Heart right ventricle (tissue), 16 donors: ENCODE data around the gene NAGPA. TPM values are rescaled to one million over a fixed set of nuclear protein-coding genes. Genes with fewer than 3 reads are reported as not detected.

Experiments
- ATAC-seq, 8 donors: fragments of 200-7000 bp; cut with Tn5 transposase; one replicate each; pipeline ENCODE4 v1.9.1; 2020; ENCODE audit warnings: mild to moderate bottlenecking in 8 of 8, moderate library complexity in 8 of 8, moderate number of reproducible peaks in 1 of 8
- DNase-seq, 2 donors: peaks; one replicate each; pipeline ENCODE4 v3.0.0-alpha.2; 2020
- H3K27ac ChIP-seq, 10 donors: fragments of 200-600 bp; sonication (generic) in 2 of 10; one replicate each; pipeline versions ENCODE4 v1.5.0 to v1.8.0; 2020 to 2022; ENCODE audit warnings: mild to moderate bottlenecking in 3 of 10
- H3K27me3 ChIP-seq, 7 donors: fragments of 200-600 bp; one replicate each; pipeline ENCODE4 v1.8.0; 2021 to 2022; ENCODE audit warnings: mild to moderate bottlenecking in 2 of 7
- H3K36me3 ChIP-seq, 9 donors: fragments of 200-600 bp; sonication (generic) in 1 of 9; one replicate each; pipeline versions ENCODE4 v1.5.0 to v1.8.0; 2020 to 2022; ENCODE audit warnings: mild to moderate bottlenecking in 2 of 9
- H3K4me1 ChIP-seq, 9 donors: fragments of 200-600 bp; sonication (generic) in 1 of 9; one replicate each; pipeline versions ENCODE4 v1.5.0 to v1.8.0; 2020 to 2022; ENCODE audit warnings: mild to moderate bottlenecking in 4 of 9
- H3K4me3 ChIP-seq, 10 donors: fragments of 200-600 bp; sonication (generic) in 2 of 10; one replicate each; pipeline versions ENCODE4 v1.5.0 to v1.8.0; 2020 to 2022; ENCODE audit warnings: mild to moderate bottlenecking in 7 of 10, moderate library complexity in 2 of 10
- H3K9me3 ChIP-seq, 11 donors: fragments of 200-600 bp in 10 of 11; sonication (generic) in 2 of 11; one replicate each; pipeline versions ENCODE4 v1.5.0 to v1.8.0; 2013 to 2022; ENCODE audit warnings: mild to moderate bottlenecking in 2 of 11, control low read depth in 1 of 11, moderate library complexity in 1 of 11
- WGBS, 2 donors: extraction: QIAGEN DNeasy Blood & Tissue Kit; methylation state at CpG; one replicate each; pipeline ENCODE4 v1.1.7; 2013; ENCODE audit warnings: inconsistent platforms in 1 of 2; 5-methylcytosine and 5-hydroxymethylcytosine counted together
- intact Hi-C, 10 donors: fragments of 100-400 bp; cut with DNase I; formaldehyde crosslinking; loops; one replicate each; pipeline versions ENCODE4 v1.11.1 to v1.14.2; 2022
- polyA plus RNA-seq, 2 donors: library from polyadenylated mRNA; stranded (reverse); fragments of 200-250 nt; gene quantifications; one replicate each; pipeline ENCODE4 v1.2.3, GENCODE V29; 2013
- total RNA-seq, 10 donors: library from RNA; stranded (reverse); fragmentation: NEBNext Ultra II Directional in 3 of 10; extraction: Animal tissue kit (Norgen Biotek cat#: 25700) in 3 of 10; gene quantifications; one replicate each; pipeline versions ENCODE4 v1.2.1 to v1.2.4, GENCODE V29; 2021 to 2023
- TF ChIP-seq, protein P1 (sequence below), 9 donors: fragments of 200-600 bp; sonication (generic) in 2 of 9; IDR thresholded peaks; one replicate each; pipeline versions ENCODE4 v1.5.0 to v1.8.0; 2021 to 2022; ENCODE audit warnings: antibody characterized with exemption in 9 of 9, mild to moderate bottlenecking in 5 of 9, moderate library complexity in 1 of 9
- donor health status: Arrhythmogenic right ventricular cardiomyopathy.
- donor health status: ischemic (EF 13 %, LVEDD 7.1; RV severe dilation, severe dysfunction).
- donor health status: healthy with polysubstance abuse.
- donor health status: DM: no; HTN: yes; CAD: no.
- donor health status: DM: no; HTN: no; CAD: no.
- donor health status: ischemic (EF 25% LVEDD 6.9; RV normal size, moderate dysfunction).
- donor health status: ischemic (EF 25% LVEDD 5.7; RV mildly dilated, moderate dysfunction).
- donor health status: healthy.
- donor health status: DM: yes; HTN: yes; CAD: no.
- donor health status: Ischemic cardiomyopathy.
- donor health status: ischemic (EF 35%, LVEDD 5.7; RV mildly dilated, moderate dysfunction).
- donor health status: nonischemic (EF 11% LVEDD 7.7; RV severe dilation, severe dysfunction).
- donor health status: DM: yes; HTN: yes; CAD: no.
- donor health status: PGD.
- donor health status: ischemic (EF 29% LVEDD 5.4; RV normal size, mild dysfunction).
- donor health status: nonischemic (EF 23%, LVEDD 6.1; RV moderate dilation, normal function).

The NAGPA gene
- total and polyA plus RNA-seq, 12 donors, result 4.7 to 11.0 (median 6.7) TPM

DNA sequence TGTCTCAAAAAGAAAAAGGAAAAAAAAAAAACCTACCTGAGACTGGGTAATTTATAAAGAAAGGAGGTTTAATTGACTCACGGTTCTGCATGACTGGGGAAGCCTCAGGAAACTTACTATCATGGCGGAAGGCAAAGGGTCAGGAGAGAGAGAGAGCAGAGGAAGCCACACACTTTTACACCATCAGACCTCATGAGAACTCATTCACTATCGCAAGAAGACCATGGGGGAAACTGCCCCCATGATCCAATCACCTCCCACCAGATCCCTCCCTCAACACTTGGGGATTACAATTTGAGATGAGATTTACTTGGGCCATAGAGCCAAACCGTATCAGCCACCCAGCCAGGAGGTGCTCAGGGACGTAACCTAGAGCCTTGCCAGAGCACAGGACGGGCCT lies 20.8 kb downstream of the NAGPA start:
- 72 to 77% methylated on average over 6 of the region's 6 CpGs for WGBS, 2 donors
- H3K27ac ChIP-seq, result no peak overlapping the region
- no peak for ATAC-seq
- intact Hi-C loops, result no loop called here
- no peaks in the 10 kb centered on the region for H3K9me3 ChIP-seq
- peaks cover 0 to 8% (median 0%) of the 10 kb centered on the region in 9 donors for H3K36me3 ChIP-seq
- peaks cover 0 to 7% (median 0%) of the 10 kb centered on the region in 7 donors for H3K27me3 ChIP-seq
- H3K4me1 ChIP-seq, result peaks cover 0 to 4% (median 0%) of the 10 kb centered on the region in 9 donors
- DNase-seq, result no peak
- TF ChIP-seq, protein P1, sequence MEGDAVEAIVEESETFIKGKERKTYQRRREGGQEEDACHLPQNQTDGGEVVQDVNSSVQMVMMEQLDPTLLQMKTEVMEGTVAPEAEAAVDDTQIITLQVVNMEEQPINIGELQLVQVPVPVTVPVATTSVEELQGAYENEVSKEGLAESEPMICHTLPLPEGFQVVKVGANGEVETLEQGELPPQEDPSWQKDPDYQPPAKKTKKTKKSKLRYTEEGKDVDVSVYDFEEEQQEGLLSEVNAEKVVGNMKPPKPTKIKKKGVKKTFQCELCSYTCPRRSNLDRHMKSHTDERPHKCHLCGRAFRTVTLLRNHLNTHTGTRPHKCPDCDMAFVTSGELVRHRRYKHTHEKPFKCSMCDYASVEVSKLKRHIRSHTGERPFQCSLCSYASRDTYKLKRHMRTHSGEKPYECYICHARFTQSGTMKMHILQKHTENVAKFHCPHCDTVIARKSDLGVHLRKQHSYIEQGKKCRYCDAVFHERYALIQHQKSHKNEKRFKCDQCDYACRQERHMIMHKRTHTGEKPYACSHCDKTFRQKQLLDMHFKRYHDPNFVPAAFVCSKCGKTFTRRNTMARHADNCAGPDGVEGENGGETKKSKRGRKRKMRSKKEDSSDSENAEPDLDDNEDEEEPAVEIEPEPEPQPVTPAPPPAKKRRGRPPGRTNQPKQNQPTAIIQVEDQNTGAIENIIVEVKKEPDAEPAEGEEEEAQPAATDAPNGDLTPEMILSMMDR (IDR thresholded peaks at IDR 0.05), result no peak
- H3K4me3 ChIP-seq, result no peak overlapping the region

DNA sequence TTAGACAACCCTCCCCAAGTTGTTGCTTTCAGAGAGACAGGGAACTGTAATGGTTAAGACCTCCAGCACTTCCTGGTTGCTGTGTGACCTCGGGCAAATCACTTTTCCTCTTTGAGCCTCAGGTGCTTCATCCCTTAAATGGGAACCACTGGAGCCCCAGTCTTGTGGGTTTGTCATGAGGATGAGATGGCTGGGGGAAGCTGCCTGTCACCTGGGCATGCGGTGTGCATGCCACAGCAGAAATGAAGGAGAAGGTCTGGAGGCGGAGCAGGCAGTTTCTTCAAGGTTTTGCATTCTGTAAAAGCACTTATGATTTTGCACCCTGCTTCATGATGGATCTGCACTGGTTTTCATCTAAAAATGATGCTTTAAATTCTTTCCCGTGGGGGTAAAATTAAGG lies 22.1 kb downstream of the NAGPA start:
- no peak for ATAC-seq
- no peak overlapping the region for H3K4me3 ChIP-seq
- H3K36me3 ChIP-seq, result peaks cover 0 to 8% (median 0%) of the 10 kb centered on the region in 9 donors
- H3K9me3 ChIP-seq, result no peaks in the 10 kb centered on the region
- 63 to 72% methylated on average over 4 of the region's 4 CpGs for WGBS, 2 donors
- no peak overlapping the region for H3K27ac ChIP-seq
- no peaks in the 10 kb centered on the region for H3K4me1 ChIP-seq
- TF ChIP-seq, protein P1 (IDR thresholded peaks at IDR 0.05), result no peak
- no peak for DNase-seq
- H3K27me3 ChIP-seq, result peaks cover 0 to 7% (median 0%) of the 10 kb centered on the region in 7 donors
- intact Hi-C loops, result no loop called here

DNA sequence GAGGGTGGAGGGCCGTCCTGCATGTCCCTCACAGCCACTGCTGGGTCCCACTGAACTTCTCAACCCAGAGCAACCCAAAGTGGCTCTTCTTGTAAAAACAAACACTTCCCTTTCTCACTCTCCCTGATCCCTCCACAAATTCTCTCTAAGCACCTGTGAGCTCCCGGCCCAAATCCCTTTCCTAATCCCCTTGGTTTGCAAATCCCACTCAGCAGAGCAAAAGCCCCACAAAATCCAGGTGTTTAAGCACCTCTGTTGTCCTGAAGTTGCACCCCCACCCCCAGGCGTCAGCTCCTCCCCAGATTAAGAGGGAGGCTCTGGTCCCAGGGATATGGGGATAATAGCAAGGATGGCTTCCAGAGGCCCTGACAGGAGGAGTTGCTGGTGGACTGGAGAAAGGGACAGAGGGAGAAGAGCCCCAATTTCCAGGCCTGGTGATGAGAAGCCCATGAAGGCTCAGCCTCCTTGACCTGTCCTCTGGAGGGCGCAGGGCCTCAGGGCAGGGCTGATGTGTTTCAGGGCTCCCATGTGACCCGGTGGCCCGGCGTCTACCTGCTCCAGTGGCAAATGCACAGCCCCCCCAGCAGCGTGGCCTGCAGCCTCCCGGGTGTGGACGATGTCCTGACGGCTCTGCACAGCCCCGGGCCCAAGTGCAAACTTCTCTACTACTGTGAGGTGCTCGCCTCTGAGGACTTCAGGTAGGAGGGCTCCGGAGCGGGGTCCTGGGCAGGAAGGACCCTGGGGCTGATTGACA lies 23.0 kb downstream of the NAGPA start:
- no peak for ATAC-seq
- WGBS, 2 donors, result 51 to 53% methylated on average over 15 of the region's 15 CpGs
- Histone ChIP-seq H3K4me1 (peaks cover 0 to 5% (median 0%) of the 10 kb centered on the region in 9 donors), H3K36me3 (peaks cover 0 to 8% (median 0%) of the 10 kb centered on the region in 9 donors), H3K27ac (no peak overlapping the region), H3K9me3 (no peaks in the 10 kb centered on the region), H3K4me3 (no peak overlapping the region), H3K27me3 (peaks cover 0 to 7% (median 0%) of the 10 kb centered on the region in 7 donors)
- TF ChIP-seq, protein P1 (IDR thresholded peaks at IDR 0.05), result no peak
- DNase-seq, result no peak
- intact Hi-C loops, result no loop called here

GRCh38 chr16:5008311-5008731 lies 25.4 kb downstream of the NAGPA start:
- no peak overlapping the region for H3K27ac ChIP-seq
- intact Hi-C loops, result no loop called here
- peaks cover 0 to 8% (median 0%) of the 10 kb centered on the region in 9 donors for H3K36me3 ChIP-seq
- DNase-seq (no peak), ATAC-seq (no peak)
- H3K9me3 ChIP-seq, result no peaks in the 10 kb centered on the region
- H3K4me1 ChIP-seq, result peaks cover 0 to 12% (median 0%) of the 10 kb centered on the region in 9 donors
- TF ChIP-seq, protein P1 (IDR thresholded peaks at IDR 0.05), result no peak
- 85 to 87% methylated on average over 18 of the region's 18 CpGs for WGBS, 2 donors
- H3K4me3 ChIP-seq, result no peak overlapping the region
- H3K27me3 ChIP-seq, result peaks cover 0 to 7% (median 0%) of the 10 kb centered on the region in 7 donors
